GM19372 (cell line): ENCODE measurements around the gene GGA1.

Source experiments
- ATAC-seq: cut with Tn5 transposase; IDR thresholded peaks from one replicate; pipeline ENCODE4 v1.9.1; 2021; ENCODE audit warnings: mild to moderate bottlenecking, low read depth, moderate library complexity; ENCODE audit not compliant: unreplicated experiment

GGA1 gene

GRCh38 chr22:37627121-37627520 is 18.5 kb downstream of the GGA1 start:
- ATAC-seq = no peak

- no peak for ATAC-seq
Observed at GRCh38 chr22:37627545-37627944, 18.9 kb downstream of the GGA1 start.

GRCh38 chr22:37628830-37629229 is 20.2 kb downstream of the GGA1 start:
- ATAC-seq = no peak

DNA sequence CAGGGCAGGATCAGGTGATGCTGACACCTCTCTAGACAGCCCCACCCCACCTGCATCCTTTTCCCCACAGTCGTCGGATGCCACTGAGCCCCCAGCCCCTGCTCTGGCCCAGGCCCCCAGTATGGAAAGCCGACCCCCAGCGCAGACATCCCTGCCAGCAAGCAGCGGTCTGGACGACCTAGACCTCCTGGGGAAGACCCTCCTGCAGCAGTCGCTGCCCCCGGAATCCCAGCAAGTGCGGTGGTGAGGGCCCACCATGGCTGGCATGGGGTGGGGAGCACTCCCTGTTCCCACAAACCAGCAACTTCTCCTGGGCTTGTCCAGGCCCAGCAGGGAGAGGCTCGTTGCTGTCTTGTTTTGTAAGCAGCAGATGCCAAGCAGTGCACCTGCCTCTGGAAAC is 21.3 kb downstream of the GGA1 start:
- ATAC-seq = no peak

DNA sequence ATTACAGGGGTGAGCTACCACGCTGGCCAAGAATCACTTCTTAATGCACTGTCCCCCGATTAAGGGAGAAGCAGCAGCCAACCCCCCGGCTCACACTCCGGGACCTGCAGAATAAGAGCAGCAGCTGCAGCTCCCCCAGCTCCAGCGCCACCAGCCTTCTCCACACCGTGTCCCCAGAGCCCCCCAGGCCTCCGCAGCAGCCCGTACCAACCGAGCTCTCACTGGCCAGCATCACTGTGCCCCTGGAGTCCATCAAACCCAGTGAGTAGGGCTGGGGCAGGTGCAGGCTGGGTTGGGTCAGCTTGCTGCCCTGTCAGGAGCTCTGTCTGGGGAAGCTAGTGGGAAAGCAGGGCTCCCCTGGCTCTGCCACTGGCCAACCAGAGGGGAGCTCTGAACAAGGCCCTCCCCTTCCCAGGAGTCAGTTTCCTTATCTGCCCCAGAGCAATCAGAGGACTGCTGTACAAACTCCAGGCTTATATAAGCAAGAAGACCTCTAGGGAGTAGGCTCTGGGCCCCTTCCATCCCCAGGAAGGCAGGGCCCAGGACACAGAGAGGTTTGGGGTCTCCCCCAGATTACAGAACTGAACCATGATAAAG is 22.3 kb downstream of the GGA1 start:
- no peak for ATAC-seq

GRCh38 chr22:37631448-37632173 is 23.0 kb downstream of the GGA1 start:
- ATAC-seq = no peak

- ATAC-seq = no peak
Observed at GRCh38 chr22:37632174-37633088, 23.8 kb downstream of the GGA1 start.

DNA sequence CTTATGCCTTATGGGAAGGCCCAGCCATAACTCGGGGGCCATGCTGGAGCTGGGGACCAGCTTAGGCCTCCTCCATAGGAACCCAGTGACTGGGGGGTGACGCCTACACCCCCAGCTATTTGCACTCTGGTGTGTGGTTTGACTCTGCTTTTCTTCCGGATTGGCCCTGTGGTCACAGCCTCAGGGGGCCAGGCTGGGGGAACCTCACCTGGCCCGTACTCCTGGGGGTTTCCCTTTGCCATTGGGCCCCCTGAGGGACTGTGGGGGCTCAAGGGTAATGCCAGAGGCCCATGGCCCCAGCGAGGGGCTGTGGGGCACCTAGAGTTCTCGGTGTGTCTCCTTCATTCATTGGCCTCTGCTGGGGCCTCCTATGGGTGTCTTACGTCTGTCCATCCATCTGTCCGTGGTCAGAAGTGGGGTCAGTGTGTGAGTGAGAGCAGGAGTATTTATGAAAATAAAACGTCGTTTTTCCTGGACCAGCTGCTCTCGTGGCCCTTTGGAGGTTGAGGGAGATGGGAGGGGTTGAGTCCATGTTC is 24.5 kb downstream of the GGA1 start:
- peak; percentile 49 for ATAC-seq

DNA sequence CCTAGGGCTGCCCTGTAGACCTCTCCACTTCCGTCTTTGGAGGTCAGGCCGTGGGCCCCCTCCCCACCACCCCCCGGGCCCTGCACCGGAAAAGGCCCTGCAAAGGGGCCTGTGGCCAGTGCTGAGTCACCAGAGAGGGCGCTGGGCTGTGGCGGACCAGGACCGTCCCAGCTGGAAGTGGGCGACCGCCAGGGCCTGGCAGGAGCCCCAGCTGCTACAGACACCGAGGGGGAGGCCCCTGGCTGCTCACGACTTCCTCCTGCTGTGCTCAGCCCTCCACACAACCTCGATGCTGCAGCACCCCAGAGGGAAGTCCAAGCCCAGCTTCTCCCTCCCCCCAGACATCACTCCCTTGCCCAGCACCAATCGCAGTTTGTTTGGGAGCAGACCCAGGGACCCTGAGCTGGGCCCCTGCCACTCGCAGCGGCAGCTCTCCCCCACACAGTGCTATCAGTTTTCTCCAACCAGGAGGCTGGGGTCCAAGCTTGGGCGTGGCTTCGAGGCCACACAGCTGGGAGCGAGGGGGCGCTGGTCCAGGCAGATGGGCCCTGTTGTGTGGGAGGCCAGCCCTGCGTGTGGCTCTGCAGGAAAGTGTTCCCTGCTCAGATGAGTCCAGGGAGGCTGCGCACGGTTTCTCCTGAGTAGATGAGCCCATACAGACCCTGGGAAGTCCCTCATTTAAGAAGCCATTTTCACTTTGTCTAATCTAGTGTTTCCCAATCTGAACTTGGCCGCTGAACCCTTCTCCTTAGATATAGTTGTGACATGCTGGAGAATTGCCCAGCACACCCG is 25.2 kb downstream of the GGA1 start:
- peak; percentile 67 for ATAC-seq

DNA sequence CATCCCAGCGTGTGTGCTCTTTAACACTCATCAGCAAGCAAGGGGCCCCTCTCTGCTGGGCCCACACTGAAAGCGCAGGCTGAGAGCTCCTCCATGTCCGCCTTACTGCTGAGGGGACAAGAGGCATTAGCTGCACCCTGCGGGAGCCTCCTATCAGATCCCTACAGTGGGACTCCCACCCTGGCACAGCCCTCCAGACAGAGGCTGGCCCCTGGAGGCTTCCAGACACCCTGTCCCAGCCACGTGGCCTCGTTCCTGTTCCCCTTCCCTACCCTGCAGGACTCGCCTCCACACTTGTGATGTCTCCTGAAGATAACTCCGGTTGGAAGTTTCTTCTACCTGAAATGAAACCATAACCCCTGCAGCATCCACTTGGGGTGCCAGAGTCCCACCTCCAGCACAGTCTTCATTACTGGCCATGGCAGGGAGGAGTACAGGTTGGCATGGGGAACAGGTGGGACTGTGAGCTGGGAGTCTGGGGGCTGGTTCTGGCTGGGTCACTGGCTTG is 25.8 kb downstream of the GGA1 start:
- no peak for ATAC-seq

DNA sequence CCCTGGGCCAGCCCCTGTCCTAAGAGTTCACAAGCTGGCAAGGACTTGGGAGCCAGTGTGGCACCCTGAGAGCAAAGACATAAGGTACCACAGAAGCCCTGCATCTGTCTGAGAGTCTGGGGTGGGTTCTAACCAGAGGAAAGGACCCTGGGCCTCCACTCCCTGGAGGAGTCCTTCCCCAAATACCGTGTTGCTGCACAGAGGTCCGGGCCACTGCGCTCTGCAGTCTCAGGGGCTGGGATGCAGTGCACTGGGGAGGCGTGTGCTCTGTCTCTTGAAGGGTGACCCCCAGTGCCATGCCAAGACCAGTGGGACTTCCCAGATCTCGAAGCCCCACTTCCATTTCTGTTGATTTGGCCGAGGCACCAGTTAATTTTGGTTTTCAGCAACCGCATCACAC is 26.5 kb downstream of the GGA1 start:
- no peak for ATAC-seq

- ATAC-seq = no peak
Observed at GRCh38 chr22:37636186-37636948, 27.7 kb downstream of the GGA1 start.

GRCh38 chr22:37636949-37637273 is 28.3 kb downstream of the GGA1 start:
- no peak for ATAC-seq

- ATAC-seq = no peak
Observed at GRCh38 chr22:37638391-37639069, 29.9 kb downstream of the GGA1 start.

DNA sequence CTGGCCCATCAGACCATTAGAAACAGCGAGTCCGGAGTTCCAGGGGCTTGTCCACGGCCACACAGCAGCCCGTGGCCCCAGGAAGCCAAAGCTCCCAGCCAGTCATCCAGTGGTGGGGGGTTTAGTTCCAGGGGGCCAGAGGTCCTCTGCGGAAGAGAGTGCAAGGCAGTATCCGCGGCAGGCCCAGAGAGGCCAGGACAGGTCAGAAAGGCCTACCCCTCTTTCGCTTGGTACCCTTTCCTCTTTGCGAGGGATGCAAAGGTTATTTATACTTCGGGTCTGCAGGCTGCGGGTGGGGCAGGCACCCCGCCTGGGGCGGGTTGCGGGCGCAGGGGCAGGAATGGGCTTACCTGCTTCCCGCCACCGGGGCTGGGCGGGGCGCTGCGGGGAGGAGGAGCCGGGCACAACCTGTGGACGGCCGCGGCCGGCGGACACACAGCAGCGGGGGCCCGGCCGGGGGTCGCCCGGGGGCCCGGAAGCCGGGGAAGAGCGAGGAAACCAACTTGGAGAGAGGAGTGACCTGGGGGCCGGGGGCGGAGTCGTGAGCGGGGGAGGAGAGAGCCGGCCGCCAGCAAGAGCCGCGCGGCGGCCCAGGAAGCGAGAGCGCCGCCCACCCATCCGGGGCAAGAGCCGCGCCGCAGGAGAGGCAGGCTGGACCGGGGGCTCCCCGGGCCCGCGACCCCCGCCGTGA is 30.6 kb downstream of the GGA1 start, which contains the start of gene SH3BP1:
TSS of gene SH3BP1 (plus strand) at position 600 of the 691 bp plus-strand sequence. CDS start 119 bp downstream, outside the sequence.
- ATAC-seq = no peak

- ATAC-seq = no peak
Observed at GRCh38 chr22:37639771-37640590, 31.3 kb downstream of the GGA1 start.
